SK-N-SH (cell line): Measurements from ENCODE around the gene ALDH7A1.

Experiments
- CHD2 ChIP-seq: fragments of 150-350 bp; IDR thresholded peaks from 2 replicates; pipeline ENCODE4 v1.6.1; 2018; ENCODE audit warnings: low read length; ENCODE audit not compliant: partially characterized antibody
- CTCF ChIP-seq: fragments of 200-600 bp; sonication (generic); IDR thresholded peaks from 2 replicates; pipeline ENCODE4 v1.6.1; 2017; ENCODE audit warnings: antibody characterized with exemption, mild to moderate bottlenecking, moderate library complexity
- IRF3 ChIP-seq: fragments of 150-350 bp; IDR thresholded peaks from 2 replicates; pipeline ENCODE4 v1.6.1; 2016; ENCODE audit warnings: mild to moderate bottlenecking, low read depth, low read length
- MAX ChIP-seq: IDR thresholded peaks from 2 replicates; pipeline ENCODE4 v1.4.0; 2012; ENCODE audit warnings: low read depth

GRCh38 chr5:126543009-126543408 lies 52.0 kb downstream of the ALDH7A1 start:
- TF ChIP-seq CTCF (no peak), IRF3 (no peak), CHD2 (no peak), MAX (no peak)
